Putamen (tissue), 1 donor: ENCODE data around the gene LRP3.

Experiments used
- DNase-seq: peaks from one replicate; pipeline ENCODE4 v3.0.0-alpha.2; 2016; ENCODE audit warnings: low spot score

Gene LRP3

GRCh38 chr19:33238481-33239149 lies 44.5 kb downstream of the LRP3 start:
- DNase-seq = no peak

GRCh38 chr19:33239223-33239975 lies 45.3 kb downstream of the LRP3 start:
- no peak for DNase-seq

GRCh38 chr19:33240181-33240771 lies 46.1 kb downstream of the LRP3 start:
- no peak for DNase-seq

GRCh38 chr19:33241091-33241529 lies 47.0 kb downstream of the LRP3 start:
- DNase-seq = no peak

- no peak for DNase-seq
Measured at GRCh38 chr19:33241530-33242101, 47.5 kb downstream of the LRP3 start.

GRCh38 chr19:33242131-33242530 lies 48.0 kb downstream of the LRP3 start:
- DNase-seq = no peak

GRCh38 chr19:33242911-33243310 lies 48.8 kb downstream of the LRP3 start:
- no peak for DNase-seq

GRCh38 chr19:33245948-33246708 lies 52.0 kb downstream of the LRP3 start:
- DNase-seq = no peak

- DNase-seq = no peak
Measured at GRCh38 chr19:33246709-33247440, 52.7 kb downstream of the LRP3 start.

- no peak for DNase-seq
Measured at GRCh38 chr19:33247441-33247819, 53.3 kb downstream of the LRP3 start.

GRCh38 chr19:33248104-33248503 lies 54.0 kb downstream of the LRP3 start:
- no peak for DNase-seq

GRCh38 chr19:33248553-33248953 lies 54.4 kb downstream of the LRP3 start:
- DNase-seq = no peak

GRCh38 chr19:33248954-33249613 lies 55.0 kb downstream of the LRP3 start:
- DNase-seq = no peak

GRCh38 chr19:33249740-33250366 lies 55.7 kb downstream of the LRP3 start:
- DNase-seq = no peak

- no peak for DNase-seq
Measured at GRCh38 chr19:33250500-33250899, 56.4 kb downstream of the LRP3 start.

- DNase-seq = no peak
Measured at GRCh38 chr19:33251076-33251475, 56.9 kb downstream of the LRP3 start.

- no peak for DNase-seq
Measured at GRCh38 chr19:33251526-33252090, 57.5 kb downstream of the LRP3 start.

GRCh38 chr19:33252418-33252962 lies 58.4 kb downstream of the LRP3 start:
- no peak for DNase-seq

- no peak for DNase-seq
Measured at GRCh38 chr19:33252971-33253370, 58.8 kb downstream of the LRP3 start.
